CD4-positive, alpha-beta T cell treated with Interferon gamma for 1 hour (primary cell): ENCODE results near the gene MLC1.

Source experiments
- DNase-seq: peaks from one replicate; pipeline ENCODE4 v3.0.0-alpha.2; 2020

Gene MLC1

DNA sequence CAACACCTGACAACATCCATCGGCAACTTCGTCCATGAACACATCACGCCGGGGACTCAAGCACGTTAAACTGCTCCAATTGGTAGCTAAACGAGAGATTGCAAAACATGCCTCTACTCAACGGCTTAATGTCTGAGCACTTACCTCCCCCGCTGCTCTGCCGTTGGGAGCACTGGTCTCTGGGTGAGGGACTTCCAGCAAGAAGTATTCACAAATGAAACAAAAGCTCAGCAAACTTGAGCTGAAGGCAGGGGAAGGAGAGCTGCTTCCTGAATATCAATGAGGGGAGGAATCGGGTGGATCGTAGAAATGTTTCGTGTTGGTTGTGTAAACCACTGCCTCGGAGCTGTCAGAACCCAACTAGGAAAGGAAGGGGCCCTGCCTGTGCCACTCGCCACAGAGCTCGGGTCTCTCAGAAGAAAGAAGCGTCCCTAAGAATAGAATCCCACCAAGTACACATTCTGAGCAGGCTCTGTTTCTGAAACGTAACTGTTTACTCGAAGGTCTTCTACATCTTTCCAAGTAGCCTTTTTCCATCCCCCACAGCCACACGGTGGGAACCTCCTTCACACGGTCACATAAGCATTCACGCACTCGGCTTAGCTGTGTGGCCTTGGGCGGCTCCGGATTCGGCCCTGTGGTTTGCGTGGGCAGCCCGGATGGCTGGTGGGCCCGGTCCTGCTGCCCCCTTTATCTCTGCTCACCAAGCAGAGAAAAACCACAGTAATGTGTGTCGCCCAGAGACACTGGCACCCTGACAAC, at the start of gene MLC1:
Gene MLC1, minus strand, starts transcription at position 216 of the 762 bp plus-strand sequence. CDS start 524 bp downstream, outside the sequence.
- no peak for DNase-seq

DNA sequence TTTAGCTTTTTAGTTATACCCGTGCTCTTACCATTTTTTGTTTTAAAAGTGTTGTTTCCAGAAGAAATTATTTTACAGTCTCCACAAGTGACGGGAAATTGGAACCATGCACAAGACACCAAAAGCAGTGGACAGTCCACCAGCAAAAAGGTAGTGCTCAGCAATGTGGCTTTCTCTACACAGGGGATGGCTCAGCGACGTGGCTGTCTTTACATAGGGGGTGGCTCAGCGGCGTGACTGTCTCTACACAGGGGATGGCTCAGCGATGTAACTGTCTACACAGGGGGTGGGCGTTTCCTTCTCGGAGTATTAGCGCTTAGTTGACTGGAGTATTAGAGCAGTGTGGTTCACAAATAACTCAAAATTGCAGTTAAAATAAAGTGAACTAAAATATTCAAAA, 49.3 kb upstream of the MLC1 start:
- no peak for DNase-seq

DNA sequence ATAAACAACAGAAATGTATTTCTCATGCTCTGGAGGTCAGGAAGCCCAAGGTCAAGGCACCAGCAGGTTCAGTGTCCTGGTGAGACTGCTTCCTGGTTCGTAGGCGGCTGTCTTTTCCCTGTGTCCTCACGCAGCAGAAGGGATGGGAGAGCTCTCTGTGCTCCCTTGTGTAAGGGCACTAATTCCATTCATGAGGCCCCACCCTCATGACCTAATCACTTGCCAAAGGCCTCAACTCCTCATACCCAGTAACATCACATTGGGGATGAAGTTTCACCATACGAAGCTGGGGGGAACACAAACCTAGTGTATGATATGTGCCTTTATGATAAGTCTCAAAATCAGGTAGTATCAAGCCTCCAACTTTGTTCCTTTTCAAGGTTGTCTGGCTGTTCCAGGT, 46.7 kb upstream of the MLC1 start:
- DNase-seq, result no peak

DNA sequence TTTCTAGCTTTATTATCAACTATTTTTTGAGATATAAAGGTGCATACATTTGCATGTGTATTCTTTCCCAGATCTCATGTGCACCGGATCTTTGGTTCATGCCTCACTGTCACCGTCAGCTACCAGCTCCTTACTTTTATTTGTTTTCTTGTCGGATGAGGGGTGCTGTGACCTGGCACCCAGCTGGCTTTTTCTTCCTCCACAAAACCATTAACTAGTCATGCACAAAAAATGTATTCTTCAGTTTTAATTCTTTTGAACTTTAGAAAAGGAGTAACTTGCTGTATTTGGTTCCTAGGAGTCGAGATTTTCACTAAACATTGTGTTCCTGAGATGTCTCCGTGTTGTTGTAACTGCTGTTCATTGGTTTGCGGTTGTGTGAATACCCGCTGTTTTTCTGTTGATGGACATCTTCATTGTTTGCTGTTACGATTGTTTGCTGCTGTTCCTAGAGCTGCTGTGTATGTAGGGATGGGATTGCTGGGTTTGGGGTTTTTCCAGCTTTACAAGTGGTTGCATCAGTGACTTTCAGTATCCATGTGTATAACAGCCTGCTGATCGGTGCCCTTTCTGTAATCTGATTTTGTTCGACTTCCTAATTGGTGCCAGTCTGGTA, 44.0 kb upstream of the MLC1 start:
- no peak for DNase-seq

DNA sequence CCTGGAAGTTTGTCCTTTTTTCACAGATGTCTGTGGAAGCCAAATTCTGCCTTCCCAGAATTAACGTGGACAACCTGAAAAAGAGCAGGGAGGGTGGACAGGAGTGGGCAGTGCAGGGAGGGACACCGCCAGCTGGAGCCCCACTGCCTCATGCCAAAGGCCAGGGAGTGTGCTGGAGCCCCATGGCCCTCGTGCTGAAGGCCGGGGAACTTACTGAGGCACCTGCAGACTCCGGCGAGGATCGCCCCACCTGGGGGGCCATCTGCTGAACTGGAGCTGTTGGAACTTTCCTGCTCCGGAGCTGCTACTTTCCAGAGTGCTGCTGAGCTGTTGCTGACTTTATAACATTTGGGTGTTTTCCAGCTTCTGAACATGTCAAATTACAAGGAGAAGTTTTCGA, 39.8 kb upstream of the MLC1 start:
- no peak for DNase-seq

DNA sequence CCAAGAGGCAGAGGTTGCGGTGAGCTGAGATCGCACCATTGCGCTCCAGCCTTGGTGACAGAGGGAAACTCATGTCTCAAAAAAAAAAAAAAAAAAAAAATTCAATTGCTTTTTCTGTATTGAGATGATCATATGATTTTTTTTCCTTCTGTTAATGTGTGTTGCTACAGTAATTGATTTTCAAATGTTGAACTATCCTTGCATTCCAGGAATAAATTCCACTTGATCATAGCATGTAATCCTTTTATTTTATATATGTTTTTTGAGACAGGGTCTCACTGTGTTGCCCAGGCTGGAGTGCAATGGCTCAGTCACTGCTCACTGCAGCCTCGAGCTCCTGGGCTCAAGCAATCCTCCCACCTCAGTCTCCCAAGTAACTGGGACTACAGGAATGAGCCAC, 37.9 kb upstream of the MLC1 start:
- no peak for DNase-seq

DNA sequence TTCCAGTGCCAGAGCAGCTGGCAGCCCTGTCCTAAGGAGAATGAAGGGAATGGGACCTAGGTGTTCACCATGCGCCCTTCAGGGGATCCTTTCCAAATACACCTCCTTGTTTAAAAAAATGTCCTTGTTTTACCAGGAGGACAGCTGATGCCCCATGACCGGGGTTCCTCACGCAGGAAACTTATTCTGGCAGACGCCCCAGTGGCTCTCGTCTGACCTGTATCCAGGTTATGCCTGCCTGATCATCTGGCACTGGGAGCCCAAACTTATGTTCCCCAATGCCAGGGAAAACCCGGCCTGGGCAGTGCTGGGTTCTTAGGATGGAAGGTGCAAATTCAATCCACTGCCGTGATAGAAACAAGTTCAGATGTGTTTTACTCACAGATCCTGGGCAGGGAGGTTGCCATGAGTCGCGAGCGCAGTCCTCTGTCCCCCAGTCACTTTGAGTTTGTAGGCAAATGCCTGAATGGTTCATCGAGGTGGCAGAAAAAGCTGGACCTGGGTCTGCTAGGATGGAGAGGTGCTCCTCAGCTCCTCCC, 36.0 kb upstream of the MLC1 start:
- DNase-seq, result no peak

DNA sequence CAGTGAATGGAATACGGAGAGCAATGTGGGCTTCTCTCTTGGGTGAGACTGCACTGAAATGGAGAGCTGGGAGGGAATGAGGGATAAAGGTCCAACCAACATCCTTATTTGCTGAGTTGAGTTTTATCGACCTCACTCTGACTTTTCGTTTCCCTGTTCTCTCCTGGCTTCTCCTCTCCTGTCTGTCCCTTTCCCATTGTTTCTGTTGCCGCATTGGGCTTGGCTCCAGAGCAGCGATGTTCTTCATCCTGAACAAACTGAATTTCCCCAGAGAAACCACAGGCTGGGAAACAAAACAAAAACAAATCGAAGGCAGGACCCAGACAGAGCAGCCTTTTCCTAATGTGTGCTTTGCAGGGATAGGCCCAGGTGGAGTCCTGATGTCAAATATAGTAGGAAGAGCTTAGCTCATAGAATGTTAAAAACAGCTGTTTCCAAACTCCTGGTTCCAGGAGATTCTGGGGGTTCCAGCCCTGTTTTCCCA, 34.6 kb upstream of the MLC1 start:
- no peak for DNase-seq

DNA sequence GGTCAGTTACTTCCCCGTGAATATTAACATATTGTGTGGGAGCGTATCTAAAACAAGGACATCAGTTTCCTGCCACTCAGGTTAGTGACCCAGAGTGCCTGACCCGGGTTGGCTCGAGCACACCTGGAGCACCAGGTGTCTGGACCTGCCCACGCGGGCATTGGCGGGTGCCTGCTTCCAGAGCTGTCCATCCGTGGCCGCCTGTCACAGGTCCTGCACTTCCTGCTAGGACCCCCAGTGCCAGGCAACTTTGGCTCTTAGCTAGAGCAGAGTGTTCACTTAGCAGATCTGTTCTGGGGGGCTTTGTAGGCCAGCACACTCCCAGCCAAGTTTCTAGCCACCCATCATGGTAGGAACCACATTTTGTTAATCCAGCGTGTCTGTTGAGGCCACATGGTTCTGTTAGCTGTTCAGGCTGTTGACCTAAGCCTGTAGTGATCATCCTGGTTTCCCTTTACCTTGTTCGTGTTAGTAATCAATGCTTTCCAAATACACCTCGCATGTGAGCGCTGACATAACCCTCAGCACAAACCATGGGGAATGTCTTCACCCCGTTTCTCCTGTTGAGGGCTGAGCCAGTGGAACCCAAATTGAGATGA, 34.0 kb upstream of the MLC1 start:
- DNase-seq, result no peak

DNA sequence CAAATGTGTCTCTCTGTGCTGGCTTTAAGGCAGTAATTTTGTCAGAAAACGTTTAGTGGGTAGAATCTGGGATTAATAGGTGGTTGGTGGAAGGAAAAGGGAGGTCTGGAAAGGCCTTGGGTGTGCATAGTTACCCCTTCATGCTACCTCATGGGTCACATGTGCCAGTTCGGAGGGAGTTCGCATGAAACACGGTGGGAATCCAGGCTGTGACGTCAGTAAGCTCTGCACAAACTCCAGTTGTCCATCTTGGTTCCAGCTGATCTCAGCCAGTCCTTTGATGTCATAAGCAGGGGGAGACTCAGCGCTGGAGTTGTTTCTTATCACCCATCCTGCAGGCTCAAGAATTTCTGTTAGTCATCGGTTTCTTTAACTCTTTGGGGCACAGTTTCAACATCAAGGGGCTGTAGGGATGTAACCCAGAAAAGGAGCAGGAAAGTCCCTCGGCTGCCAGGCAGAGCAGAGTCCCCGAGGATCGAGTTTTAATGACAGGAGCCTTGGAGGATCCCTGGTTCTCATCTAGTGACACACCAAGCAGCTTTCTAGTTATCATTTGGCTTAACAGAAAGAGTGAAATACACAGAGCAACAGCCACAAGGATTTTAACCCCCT, 33.4 kb upstream of the MLC1 start:
- no peak for DNase-seq

DNA sequence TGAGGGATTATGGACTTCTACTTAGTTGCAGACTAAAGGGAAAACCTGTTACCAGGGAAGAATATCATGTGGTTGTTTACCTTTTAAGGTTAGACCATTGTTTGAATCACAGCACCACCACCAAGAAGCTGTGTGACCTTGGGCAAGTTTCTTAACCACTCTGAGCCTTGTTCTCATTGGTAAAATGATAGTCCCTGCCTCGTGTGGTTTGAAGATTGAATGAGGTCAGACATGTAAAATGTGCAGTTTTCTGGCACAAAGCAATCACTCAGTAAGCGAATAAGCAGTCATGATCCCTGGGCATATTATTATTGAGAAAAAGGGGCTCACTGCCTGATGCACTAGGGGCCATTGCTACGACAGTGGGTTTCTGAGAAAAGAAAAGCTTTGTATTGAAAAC, 32.9 kb upstream of the MLC1 start:
- no peak for DNase-seq

DNA sequence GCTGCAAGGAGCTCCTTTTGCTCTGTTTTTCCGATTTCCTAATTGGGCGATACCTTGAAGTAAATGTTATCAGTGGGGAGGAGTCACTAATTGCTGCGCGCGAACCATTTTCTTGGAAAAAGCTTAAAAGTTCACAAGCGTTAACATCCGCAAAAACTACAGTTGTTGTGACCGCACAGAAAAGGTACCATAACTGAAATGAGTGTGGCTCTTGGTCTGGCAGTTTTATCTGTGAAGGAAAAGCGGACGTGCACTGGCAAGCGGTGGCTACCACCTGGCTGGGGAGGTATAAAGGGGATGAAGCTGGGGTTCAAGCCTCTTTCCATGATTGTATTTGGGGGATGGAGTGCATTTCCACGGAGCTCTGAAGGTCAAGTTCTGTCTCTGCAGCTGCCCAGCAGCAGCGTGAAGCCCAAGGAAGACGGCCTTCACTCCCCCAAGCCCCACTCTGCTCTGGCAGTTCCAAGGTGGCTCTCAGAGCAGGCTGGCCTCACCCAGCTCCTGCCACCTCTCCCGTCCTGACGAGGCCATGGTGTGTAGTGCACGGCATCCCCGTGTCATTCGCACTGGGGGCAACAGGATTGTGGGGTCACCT, 32.0 kb upstream of the MLC1 start:
- DNase-seq, result no peak

DNA sequence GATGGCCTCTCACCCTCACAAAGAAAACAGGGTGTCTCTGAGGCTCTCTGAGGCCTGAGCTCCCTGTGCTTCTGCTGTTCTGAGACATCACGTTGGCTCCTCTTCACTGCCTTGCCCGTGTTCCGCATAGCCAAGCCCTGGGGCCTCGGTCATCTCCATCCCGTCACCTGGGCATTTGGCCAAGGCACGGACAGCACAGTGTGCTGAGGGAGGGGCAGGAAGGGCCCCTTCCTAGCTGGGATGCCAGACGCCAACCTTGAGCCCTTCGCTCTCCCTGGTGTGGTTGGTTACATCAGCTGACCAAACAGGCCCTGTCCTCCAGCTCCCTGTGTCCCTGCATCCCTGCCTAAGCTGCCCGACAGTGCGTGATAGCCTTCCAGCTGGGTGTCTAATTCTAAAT, 30.5 kb upstream of the MLC1 start:
- DNase-seq, result no peak

DNA sequence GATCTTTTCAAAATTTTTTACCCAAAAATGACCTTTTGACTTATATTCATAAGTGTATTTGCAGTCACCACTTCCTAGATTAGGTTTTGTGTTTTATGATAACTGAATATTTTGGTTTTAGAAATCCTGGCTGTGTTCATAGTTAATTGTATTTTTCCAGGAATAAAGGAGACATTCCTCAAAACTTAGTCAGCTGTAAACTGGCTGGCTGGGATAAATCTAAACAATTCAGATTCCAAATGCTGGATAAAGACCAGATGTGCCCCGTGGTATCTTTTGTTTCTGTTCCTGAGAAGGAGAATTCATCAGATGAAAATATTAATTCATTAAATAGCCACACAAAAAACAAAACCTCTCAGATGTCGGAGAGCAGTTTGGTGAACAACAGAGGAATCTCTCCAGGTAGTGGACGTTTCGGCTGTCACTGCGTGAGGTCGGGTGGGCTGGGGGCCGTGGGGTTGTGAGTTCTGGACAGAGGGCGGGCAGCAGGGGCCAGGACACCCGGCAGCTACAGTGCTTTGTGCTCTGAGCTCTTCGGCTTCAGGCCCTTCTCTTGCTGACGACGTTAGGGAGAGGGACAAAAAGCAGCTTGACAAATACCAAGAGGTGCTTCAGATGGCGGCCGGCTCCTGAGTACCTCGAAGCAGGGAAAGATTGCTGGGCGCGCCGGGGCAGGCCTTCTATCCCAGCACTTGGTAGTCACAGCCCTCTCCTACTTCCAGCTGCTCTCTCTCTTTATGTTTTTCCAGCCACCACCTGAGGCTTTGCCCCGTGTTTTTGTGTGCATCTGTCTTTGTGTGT, 29.2 kb upstream of the MLC1 start:
- no peak for DNase-seq

DNA sequence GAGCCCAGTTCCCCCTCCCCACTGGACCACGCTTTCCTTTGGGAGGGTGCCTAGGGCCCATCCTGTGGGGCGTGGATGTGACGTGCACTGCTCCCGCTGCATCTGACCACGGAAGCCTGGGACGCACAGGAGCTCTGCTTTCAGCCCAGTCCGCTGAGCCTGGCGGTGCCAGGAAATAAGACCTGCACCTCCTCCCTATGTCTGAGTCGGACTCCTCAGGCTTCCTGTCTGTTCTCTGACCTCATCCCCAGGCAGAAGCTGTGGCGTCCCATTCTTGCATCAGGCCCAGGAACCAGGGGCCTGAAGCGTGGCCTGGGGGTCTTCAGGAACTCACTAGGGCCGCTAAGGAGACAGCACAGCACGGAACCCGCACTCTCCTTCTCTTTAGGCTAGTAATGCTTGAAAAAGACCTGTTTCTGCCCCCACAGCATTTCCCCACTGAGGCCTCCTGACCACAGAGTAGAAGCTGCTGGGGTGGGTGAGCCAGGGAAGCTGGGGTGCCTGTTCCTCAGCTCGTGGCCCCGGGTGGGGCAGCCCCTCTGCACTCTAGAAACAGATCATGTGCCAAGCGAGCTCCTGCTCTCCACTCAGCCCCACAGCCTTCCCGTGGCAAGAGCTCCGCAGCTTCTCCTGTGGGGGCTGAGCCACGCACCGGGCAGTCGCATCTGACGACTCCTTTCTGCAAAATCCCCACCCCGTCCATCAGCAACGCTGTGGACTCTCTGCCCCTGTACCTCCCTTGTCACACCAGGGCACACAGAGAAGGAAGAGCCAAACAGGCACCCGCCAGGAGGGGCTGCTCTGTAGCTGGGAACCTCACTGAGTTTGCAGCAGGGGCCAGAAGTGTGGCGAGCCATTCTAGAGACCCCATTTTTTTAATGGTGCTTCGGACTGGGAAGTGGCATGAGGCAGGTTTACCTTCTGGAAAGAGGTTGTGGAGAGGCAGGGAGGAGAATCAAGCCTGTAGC, 27.2 kb upstream of the MLC1 start:
- peak; percentile 6 for DNase-seq

DNA sequence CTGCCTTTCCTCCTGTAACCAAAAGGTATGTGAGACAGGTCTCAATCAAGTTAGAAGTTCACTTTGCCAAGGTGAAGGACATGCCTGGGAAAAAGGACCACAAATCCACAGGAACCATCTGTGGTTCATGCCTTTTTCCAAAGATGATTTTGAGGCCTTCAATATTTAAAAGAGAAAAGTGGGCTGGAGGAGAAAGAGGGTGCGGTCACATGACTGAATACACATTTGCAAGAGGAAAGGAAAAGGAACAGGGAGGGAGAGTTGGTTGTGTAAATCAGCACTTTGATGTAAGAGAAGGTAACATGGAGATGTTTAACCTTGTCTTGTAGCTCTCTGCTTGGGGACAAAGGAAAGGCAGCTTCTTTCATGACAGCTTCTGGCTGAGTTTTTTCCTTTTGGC, 25.8 kb upstream of the MLC1 start:
- DNase-seq, result no peak

DNA sequence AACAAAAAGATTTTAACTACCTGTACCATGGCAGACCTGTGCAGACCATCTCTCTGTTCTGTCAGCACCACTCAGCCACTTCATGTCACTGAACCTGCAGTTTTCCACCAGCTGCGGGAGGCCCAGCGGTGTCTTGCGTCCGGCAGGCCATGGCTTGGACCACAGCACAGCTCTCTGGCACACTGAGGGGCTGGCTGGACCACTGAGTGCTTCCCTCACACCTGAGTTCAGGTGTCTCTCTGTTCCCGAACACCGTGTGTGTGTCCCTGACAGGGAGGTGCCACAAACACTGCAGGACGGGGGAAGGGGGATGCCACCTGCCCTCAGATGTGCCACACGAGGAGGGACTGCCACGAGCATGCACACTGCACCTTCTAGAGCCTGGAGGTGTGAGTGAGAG, 22.3 kb upstream of the MLC1 start:
- DNase-seq, result no peak

DNA sequence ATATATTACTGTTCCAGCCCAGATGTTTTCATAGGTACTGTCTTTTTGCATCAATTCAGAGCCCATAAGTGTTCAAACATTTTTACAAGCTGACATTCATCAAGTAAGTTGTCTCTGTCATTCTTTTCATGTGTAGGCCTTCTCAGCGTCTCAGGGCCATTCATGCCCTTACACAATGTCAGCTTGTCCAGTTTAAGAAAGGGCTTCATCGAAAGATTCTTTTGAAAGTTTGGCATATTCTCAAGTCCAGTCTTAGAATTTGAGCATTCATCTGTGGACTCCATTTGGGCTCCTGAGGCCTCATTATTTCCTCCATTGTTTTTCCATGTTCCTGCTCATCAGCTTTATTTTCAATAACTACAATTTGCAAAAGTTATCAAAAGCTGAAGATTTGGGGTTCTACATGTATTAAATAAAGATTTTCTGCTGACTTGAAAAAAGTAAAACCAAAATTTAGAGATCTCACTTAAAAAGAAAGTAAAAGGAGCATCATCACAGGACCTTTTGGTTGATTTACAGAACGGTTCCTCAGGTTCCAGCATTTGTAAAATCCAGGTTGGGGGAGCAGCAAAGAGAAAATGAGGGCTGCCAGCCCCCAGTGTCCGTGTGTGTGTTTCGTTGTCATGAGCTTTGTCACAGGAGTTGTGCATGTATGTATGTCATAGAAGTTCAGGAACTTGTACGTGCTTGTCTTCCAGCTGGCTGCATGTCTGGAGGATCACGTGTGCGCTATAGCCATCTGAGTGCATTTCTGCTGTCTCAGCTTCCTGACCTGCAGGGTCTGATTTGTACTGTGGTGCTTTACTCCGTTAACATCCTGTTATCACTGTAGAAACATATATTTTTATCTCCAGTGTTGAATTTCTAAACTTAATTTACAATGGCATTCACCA, 20.2 kb upstream of the MLC1 start:
- no peak for DNase-seq

DNA sequence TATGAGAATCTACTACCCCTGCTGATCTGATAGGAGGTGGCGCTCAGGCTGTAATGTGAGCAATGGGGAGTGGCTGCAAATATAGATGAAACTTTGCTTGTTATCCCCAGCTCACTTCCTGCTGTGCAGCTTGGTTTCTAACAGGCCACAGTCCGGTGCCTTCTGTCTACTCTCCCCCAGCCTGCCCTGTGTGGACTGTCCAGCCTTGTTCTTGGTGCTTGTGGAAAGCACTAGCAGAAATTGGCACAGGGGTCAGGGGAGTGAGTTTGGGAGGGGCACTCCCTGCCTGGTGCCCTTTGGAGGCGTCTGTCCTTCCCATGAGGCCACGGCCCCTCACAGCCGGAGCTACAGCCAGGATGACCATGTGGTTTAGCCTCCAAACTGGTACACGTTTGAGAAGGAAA, 18.9 kb upstream of the MLC1 start:
- no peak for DNase-seq

DNA sequence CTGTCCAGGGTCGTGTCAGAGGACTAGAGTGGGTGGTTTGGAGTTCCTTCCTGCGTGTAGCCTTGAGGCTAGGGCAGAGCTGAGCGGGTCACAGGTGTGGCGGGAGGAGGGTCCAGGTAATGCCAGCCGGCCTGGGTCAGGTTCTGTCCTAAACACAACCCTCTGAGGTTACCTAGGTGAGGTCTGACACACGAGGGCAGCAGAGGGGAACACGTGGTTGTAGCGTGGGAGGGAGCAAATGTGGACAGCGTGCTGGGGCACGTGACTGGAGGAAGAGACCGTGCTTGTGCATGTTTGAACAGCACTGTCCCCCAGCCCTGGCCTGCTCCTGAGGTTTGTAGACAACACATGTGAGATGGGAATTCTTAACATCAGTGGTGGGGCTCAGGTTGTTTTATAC, 17.7 kb upstream of the MLC1 start:
- no peak for DNase-seq
